Activated CD8-positive, alpha-beta memory T cell treated with anti-CD3 and anti-CD28 coated beads, Interleukin-2, amount 50 U/mL, for 4 hours (primary cell): Measurements from ENCODE around the gene SPSB3.

Experiments used
- DNase-seq: peaks from one replicate; pipeline ENCODE4 v3.0.0-alpha.2; 2020

SPSB3 gene

GRCh38 chr16:1788095-1788707 is 5.8 kb upstream of the SPSB3 start:
- DNase-seq: peak; percentile 16

GRCh38 chr16:1787322-1788094 is 5.1 kb upstream of the SPSB3 start:
- no peak for DNase-seq

- no peak for DNase-seq
Measured at GRCh38 chr16:1787056-1787321, 4.6 kb upstream of the SPSB3 start.

GRCh38 chr16:1786242-1787055 is 4.1 kb upstream of the SPSB3 start:
- peak; percentile 12 for DNase-seq

GRCh38 chr16:1785846-1786170 is 3.4 kb upstream of the SPSB3 start:
- peak; percentile 11 for DNase-seq

- DNase-seq: no peak
Measured at GRCh38 chr16:1784977-1785845, 2.8 kb upstream of the SPSB3 start.

GRCh38 chr16:1781758-1782407 is 488 bp downstream of the SPSB3 start:
- no peak for DNase-seq

GRCh38 chr16:1781254-1781653 is 1.1 kb downstream of the SPSB3 start:
- DNase-seq: no peak

- DNase-seq: no peak
Measured at GRCh38 chr16:1780677-1781072, 1.7 kb downstream of the SPSB3 start.

- no peak for DNase-seq
Measured at GRCh38 chr16:1779741-1780676, 2.4 kb downstream of the SPSB3 start.

GRCh38 chr16:1779234-1779701 is 3.1 kb downstream of the SPSB3 start:
- no peak for DNase-seq

- DNase-seq: no peak
Measured at GRCh38 chr16:1778200-1779179, 3.9 kb downstream of the SPSB3 start.

GRCh38 chr16:1777375-1778199 is 4.8 kb downstream of the SPSB3 start:
- no peak for DNase-seq

GRCh38 chr16:1776991-1777374 is 5.4 kb downstream of the SPSB3 start:
- DNase-seq: no peak

GRCh38 chr16:1776672-1776955 is 5.8 kb downstream of the SPSB3 start:
- DNase-seq: no peak

- DNase-seq: no peak
Measured at GRCh38 chr16:1775846-1776671, 6.3 kb downstream of the SPSB3 start.

- DNase-seq: no peak
Measured at GRCh38 chr16:1775006-1775845, 7.1 kb downstream of the SPSB3 start.

GRCh38 chr16:1774448-1774780 is 8.0 kb downstream of the SPSB3 start:
- DNase-seq: no peak
